Osteocyte (in vitro differentiated cells): ENCODE data around the gene ESRRG. TPM values are rescaled to one million over a fixed set of nuclear protein-coding genes. Genes with fewer than 3 reads are reported as not detected.

ENCODE experiments used
- DNase-seq: peaks from one replicate; pipeline ENCODE4 v3.0.0; 2021; ENCODE audit warnings: mixed read lengths; ENCODE audit not compliant: unreplicated experiment; ENCODE audit errors: extremely low spot score
- H3K27ac Mint-ChIP-seq: one replicate; pipeline ENCODE4 v1.8.0; 2021; ENCODE audit warnings: mild to moderate bottlenecking, mixed read lengths; ENCODE audit not compliant: unreplicated experiment
- H3K27me3 Mint-ChIP-seq: one replicate; pipeline ENCODE4 v1.8.0; 2021; ENCODE audit warnings: mixed read lengths; ENCODE audit not compliant: unreplicated experiment
- H3K36me3 Mint-ChIP-seq: one replicate; pipeline ENCODE4 v1.8.0; 2021; ENCODE audit warnings: mixed read lengths; ENCODE audit not compliant: unreplicated experiment
- H3K4me1 Mint-ChIP-seq: one replicate; pipeline ENCODE4 v1.8.0; 2021; ENCODE audit warnings: mixed read lengths; ENCODE audit not compliant: unreplicated experiment
- H3K4me3 Mint-ChIP-seq: one replicate; pipeline ENCODE4 v1.8.0; 2021; ENCODE audit warnings: mild to moderate bottlenecking, moderate library complexity, mixed read lengths; ENCODE audit not compliant: unreplicated experiment
- H3K9me3 Mint-ChIP-seq: one replicate; pipeline ENCODE4 v1.8.0; 2021; ENCODE audit warnings: mixed read lengths; ENCODE audit not compliant: unreplicated experiment
- CTCF ChIP-seq: fragments of 200-600 bp; sonication (generic); IDR thresholded peaks from 2 replicates; pipeline ENCODE4 v1.5.0; 2021; ENCODE audit warnings: antibody characterized with exemption, mild to moderate bottlenecking, moderate library complexity
- total RNA-seq: library from RNA; stranded (reverse); gene quantifications from 2 replicates; pipeline ENCODE4 v1.2.1, GENCODE V29; 2021

ESRRG gene
- total RNA-seq, 1 donor from 2014 or later: not detected

DNA sequence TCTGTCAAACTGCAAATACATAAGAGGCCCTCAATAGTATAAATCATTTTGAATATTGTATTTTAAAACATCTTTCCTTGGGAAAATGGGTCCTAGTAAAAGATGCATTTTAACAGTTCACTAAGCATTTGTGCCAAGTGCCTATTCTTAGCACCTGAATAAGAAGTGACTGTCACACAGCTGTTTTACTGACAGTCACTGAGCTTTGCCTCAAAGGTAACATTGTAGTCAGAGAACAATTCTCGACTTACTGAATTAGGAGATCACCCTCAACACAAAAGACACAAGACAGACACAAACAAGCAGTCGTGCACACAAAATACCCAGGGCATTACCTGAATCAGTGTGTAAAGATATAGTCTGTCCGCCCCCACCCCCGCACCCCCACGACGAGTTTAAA lies 408 bp downstream of the ESRRG start:
- H3K4me3 Mint-ChIP-seq: peak overlapping the region; percentile 16
- H3K4me1 Mint-ChIP-seq: peaks cover 12% of the 10 kb centered on the region
- H3K36me3 Mint-ChIP-seq: no peaks in the 10 kb centered on the region
- H3K27ac Mint-ChIP-seq: no peak overlapping the region
- DNase-seq: no peak
- peaks cover 72% of the 10 kb centered on the region for H3K27me3 Mint-ChIP-seq
- no peaks in the 10 kb centered on the region for H3K9me3 Mint-ChIP-seq
- no peak for TF ChIP-seq CTCF

DNA sequence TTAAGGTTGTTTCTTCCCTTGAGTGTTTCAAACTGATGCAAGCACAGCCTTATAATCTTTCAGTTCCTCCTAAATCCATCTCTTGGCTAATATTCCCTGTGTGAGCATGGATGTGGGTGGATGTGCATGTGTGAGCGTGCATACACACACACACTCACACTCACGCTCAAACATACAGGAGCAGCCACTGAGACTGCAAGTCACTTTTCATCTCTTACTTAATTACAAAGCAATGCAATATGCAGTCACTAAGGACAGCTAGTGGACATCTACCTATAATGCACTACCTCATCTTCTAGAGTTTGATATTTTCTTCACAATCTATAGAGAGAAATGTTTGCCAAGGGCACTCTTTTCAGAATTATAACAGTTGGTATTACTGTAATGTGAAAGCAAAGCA lies 1.4 kb downstream of the ESRRG start:
- DNase-seq: no peak
- Mint-ChIP-seq H3K9me3 (no peaks in the 10 kb centered on the region), H3K27me3 (peaks cover 66% of the 10 kb centered on the region), H3K27ac (no peak overlapping the region), H3K4me1 (peaks cover 12% of the 10 kb centered on the region), H3K36me3 (no peaks in the 10 kb centered on the region), H3K4me3 (no peak overlapping the region)
- TF ChIP-seq CTCF: no peak

DNA sequence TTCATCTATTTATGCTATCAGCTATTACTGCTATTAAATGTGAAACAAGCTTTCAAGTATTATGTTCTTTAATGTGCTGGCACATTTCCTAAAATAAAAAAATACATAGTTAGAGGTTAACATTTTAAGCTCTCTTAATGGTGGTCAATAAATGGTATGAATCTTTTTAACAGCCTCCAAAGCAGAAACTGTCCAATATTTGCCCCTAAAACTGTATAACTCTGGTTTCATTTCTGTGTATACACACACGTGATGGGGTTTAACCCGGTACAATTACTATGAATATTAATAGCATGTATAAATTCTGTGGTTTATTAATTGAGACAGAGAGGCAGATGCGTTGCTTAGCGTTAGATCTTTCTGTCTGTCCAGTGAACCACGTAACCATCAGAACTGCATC lies 2.2 kb downstream of the ESRRG start:
- peaks cover 12% of the 10 kb centered on the region for H3K4me1 Mint-ChIP-seq
- H3K9me3 Mint-ChIP-seq: no peaks in the 10 kb centered on the region
- no peak for TF ChIP-seq CTCF
- peaks cover 59% of the 10 kb centered on the region for H3K27me3 Mint-ChIP-seq
- no peak overlapping the region for H3K4me3 Mint-ChIP-seq
- H3K27ac Mint-ChIP-seq: no peak overlapping the region
- DNase-seq: no peak
- no peaks in the 10 kb centered on the region for H3K36me3 Mint-ChIP-seq

DNA sequence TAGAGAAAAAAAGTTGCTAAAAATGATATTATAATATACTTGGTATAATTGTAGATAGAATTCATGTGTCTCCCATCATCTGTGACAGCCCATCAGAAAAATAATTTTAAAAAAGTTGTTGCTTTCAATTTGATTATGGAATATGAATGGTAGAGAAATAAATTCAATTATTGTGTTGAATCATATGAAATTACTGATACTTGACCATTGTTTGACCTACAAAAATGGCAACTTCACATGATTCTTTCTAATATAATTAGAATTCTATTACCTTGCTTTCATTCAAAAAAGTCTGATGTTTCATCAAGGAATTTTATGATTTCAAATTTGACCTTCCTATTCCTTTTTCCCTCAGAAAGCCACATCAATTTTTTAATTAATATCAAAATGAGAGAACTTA lies 11.5 kb downstream of the ESRRG start:
- no peak for TF ChIP-seq CTCF
- no peak for DNase-seq
- Mint-ChIP-seq H3K36me3 (no peaks in the 10 kb centered on the region), H3K27me3 (peaks cover 8% of the 10 kb centered on the region), H3K4me3 (no peak overlapping the region), H3K9me3 (no peaks in the 10 kb centered on the region), H3K4me1 (no peaks in the 10 kb centered on the region), H3K27ac (no peak overlapping the region)

- Mint-ChIP-seq H3K9me3 (no peaks in the 10 kb centered on the region), H3K4me3 (no peak overlapping the region), H3K4me1 (no peaks in the 10 kb centered on the region), H3K36me3 (no peaks in the 10 kb centered on the region), H3K27me3 (peaks cover 10% of the 10 kb centered on the region), H3K27ac (no peak overlapping the region)
- no peak for DNase-seq
- TF ChIP-seq CTCF: no peak
Measured at GRCh38 chr1:216710598-216711333, 12.5 kb downstream of the ESRRG start.
